Fibroblast of skin of scalp (primary cell): Measurements from ENCODE around the gene ARHGAP22.

Experiments used
- DNase-seq: peaks from one replicate; pipeline ENCODE4 v3.0.0-alpha.2; 2013

ARHGAP22 gene

DNA sequence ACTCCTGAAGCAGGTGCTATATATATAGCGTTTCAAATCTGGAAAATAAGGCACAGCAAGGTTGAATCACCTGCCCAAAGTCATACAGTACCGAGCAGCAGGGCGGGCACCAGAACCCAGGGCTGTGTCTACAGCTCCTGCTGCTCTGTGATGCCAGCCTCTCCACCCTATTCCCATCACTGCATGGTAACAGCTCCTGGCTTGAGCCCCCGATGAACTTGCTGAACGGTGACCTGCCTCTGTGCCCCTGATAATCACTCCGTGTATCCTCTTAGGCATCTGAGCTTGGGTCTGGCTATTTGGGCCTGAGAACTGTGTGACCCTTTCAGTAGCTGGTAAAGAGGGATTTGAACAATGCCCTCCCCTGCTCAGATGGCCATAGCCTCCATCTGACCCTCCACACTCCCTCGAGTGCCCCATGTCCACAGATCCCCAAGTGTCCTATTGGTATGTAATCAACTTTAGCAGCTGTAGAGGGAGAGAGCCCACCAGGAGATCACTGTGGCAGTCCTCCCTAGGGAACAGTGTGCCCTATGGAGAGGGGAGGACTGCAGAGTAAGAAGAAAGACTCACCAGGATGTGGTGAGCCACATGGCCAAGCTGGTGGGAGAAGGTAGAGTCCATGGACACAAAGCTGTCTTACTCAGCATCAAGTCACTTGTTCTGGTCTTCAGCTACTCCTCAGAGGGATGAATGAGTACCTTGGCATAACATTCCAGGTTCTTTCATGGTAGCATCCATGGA, 1.1 kb upstream of the ARHGAP22 start:
- no peak for DNase-seq

DNA sequence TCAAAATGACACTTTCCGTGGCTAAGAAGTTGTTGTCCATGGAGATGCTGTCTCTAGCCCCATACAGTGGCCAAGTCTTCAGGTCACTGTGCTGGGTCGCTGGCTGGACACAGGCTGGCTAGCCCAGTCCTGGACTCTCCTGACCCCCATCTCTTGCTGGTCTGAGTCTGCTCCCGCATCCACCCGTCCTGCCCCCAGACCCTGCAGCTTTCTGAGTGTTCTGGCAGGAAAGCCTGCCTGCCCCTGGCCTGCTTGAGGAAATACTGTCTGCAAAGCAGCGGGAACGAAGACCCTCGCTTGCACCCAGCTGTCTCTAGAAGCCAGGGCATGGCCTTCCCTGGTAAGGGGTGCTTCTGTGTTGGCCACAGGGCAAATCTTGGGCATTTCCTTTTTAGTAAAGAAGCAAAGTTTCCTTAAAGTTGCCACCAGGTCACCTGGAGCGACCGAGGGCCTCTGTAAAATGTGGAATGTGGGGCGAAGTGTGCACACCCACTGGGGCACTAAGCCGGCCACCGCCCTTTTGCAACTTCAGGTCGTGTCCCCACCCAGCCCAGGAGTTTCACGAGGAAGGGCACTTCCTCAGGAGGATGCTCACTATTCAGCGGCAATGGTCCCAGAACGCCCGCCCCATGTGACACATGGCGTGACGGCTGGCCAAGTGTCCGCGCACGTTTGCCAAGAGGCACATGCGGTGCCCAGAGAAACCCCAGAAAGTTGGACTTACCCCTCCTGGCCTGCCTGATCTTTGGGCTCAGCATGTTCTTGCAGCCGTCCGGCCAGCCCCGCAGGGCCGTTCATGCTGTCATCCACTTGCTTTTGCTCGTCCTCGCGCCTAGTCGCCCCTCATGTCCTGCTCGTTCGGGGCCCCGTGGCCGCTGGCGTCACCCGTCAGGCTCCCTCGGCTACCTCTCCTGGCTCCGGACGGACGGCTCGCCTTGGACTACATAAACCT, 558 bp downstream of the ARHGAP22 start:
- no peak for DNase-seq

DNA sequence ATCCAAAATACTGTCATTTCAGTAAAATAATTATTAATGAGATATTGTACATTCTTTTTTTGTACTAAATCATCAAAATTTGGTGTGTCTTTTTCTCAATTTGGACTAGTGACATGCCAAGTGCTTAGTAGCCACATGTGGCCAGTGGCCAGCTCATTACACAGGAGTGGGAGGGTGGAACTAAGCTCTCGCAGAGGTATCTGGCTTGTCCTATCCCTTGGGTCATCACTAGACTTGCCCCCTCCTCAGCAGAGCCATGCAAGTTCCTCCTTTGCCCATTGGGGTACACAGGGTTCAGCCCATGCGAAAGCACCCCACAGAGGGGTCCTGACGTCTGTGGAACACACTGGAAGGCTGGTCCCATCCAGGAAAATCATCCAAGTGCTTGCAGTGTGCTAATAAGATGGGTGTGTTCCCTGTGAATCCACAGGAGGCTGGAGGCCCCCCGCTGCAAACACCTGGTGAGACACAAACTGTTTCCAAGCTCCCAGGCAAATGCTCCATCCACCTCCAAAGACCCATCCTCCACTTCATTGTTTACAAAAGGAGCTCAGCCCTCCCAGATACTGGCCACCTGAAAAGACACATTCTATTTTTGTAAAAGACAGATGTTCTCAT, 1.3 kb downstream of the ARHGAP22 start:
- DNase-seq = no peak

DNA sequence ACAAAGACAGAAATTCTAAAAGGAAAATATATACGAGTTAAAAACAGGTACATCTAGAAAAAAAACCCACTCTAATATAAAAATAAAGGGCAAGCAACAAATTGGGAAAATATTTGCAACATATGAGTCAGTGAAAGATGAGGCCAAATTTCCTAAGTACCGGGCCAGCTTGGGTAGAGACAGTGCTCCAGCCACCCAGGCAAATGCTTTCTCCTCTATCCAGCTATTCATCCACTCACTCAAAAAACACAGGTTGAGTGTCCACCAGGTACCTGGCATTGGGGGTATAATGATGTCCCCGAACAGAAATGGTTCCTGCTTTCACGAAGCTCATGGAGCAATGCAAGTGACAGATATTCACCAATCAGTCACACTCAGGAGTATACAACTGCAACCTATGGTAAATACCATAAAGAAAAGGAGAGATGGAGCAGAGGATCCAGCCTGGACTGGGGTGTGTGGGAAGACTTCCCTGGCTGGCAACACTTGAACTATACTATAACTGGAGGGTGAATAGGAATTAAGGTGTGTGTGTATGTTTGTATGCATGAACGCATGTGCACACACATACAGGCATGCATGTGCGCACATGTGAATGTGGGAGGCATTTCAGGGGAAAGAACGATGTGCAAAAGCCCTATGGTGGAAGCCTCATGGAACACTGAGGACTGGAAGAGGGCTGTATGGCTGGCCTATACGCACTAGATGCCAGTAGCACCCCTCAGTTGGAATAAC, 2.3 kb downstream of the ARHGAP22 start:
- no peak for DNase-seq

DNA sequence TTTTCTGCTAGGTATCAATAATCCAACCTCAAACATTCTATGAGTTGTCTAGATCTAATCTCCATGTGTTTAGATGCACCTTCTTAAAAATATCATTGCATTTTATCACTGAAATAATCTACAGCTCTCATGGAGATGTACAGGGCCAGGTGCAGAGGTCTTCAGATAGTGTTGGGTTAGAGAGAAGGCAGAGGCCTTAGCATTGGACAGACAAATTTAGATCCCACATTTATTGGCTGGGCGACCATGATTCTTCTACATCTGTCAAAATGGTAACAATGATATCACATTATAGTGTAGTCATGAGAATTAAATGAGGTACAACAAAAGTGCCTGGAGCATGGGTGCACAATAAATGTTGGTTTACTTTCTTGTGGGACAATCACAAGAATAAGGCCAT, 3.1 kb downstream of the ARHGAP22 start:
- no peak for DNase-seq

DNA sequence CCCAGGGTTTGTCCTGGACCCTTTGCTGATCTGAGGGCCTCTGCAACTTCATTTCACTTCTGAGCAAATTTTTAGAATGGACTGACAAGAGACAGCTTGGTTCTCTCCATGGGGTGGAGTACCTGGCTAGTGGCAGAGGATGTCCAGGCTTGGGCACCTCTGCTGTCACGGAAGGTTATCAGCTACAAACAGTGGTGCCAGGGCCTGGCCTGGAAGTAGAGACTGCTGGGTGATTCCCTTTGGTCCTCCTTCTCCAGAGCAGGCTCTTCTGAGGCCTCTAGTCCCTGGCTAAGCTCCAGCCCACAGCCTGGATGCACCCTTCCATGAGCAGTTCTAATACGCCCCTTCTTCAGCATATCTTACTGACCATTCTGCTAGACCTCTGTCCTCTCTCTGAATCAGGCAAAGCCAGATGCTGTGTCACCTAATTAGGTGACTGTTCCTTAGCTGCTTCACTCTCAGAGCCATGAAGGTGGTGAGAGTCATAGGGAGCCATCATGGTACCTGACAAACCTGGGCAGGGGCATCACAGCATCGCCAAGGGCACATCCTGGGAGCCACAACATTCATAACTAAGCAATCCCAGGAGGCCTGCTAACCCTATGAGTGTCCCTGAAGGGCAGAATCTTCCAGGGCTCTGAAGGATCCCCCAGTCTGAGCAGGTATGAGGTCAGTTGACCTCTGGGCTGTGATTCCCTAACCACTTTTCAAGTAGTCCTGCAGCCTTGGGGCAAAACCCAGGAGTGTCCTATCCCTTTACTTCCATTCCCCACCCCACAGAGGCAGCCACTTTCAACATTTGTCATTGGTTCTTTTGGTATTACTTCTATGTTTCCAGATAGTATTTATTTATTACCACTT, 4.0 kb downstream of the ARHGAP22 start:
- no peak for DNase-seq

DNA sequence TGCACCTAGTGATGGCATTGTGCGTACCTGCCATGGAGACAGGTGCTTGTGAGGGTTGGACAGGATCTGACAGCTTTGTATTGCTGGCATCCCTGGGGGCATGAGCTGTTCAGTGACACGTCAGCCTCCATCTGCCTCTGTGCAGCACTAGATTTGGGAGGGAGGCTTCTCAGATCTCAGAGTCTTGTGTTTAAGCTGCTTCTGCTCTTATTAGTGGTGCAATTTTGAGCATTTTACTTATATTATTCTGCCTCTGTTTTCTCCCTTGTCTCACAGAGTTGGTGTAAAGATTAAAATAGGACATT, 5.1 kb downstream of the ARHGAP22 start:
- no peak for DNase-seq

DNA sequence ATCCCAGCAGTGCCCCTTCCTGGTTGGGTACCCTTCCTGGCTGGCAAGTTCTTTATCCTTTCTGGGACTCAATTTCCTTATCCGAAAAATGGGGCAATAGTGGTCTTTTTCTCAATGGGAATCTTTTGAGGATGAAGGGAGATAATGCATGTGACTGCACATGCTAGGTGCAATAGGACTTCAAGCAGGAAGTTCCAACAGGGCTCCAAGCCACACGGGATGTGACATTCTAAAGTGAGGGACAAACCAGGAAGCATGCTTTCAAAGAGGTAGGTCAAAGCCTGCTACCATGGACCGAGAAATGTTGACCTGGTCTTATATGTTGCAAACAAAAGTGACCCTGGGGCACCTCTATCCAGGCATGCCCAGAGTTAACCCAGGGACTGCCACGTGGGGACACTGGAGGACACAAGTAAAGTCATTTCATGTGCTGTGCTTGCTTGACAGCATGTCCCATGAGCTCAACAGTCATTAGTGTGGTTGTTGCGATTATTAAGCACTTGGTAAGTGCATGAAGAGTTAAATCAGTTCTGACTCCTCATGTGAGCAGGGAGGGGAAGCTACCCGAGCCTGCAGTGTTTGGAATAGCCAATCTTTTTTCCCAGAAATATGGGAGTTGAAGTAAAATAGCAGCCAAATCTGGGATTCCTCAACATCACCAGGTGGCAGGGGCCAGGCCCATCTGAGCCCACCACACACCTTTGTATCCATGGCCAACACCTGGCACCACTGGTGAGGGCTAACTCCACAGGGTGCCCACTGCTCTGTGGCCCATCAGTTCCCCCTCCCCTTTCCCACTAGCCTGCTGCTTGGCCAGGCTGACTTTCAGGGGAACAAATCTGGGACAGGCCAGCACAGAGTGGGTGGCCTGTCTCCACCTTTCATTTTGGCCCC, 5.7 kb downstream of the ARHGAP22 start:
- DNase-seq = no peak

DNA sequence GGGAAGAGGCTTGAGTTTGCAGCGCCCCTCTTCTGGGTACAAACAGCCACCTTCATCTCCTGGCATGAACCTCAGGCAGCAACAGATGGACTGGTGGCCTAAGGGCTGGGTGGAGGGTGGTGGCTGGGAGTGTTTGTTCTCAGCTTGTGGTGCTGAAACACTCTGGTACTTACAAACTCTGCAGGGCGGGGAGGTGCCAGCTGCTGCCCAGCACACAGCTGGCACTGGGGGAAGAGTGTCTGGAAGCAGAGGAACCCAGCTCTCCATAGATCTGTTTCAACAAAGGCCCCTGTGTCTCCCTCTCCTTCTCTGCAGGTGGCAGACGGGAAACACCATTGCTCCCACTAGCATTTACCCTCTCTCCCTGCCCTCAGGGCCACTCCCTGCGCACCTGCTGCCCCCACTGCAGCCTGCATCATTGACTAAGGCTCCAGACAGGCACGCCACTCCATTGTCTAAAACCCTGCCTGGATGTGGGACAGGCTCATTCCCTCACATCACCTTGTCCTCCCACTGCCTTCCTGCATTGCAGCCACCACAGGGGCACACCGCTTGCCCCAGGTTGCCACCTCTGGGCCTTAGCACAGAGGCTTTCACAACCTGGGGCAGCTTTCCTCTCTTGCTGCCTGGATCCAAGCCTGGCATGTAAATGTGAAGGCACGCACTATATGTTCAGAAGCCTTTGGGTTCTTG, 6.5 kb downstream of the ARHGAP22 start:
- DNase-seq = no peak

DNA sequence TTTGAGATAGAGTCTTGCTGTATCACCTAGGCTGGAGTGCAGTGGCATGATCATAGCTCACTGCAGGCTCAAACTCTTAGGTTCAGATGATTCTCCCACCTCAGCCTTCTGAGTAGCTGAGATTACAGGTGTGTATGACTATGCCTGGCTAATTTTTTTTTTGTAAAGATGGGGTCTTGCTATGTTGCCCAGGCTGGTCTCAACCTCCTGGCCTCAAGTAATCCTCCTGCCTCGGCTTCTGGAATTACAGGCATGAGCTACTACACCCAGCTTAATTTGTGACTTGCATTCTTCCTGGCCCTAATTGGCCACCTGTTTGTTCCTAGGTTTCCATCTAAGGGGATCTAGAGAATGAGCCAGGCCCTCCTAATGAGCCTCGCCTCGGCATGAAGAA, 9.3 kb downstream of the ARHGAP22 start:
- DNase-seq = no peak

DNA sequence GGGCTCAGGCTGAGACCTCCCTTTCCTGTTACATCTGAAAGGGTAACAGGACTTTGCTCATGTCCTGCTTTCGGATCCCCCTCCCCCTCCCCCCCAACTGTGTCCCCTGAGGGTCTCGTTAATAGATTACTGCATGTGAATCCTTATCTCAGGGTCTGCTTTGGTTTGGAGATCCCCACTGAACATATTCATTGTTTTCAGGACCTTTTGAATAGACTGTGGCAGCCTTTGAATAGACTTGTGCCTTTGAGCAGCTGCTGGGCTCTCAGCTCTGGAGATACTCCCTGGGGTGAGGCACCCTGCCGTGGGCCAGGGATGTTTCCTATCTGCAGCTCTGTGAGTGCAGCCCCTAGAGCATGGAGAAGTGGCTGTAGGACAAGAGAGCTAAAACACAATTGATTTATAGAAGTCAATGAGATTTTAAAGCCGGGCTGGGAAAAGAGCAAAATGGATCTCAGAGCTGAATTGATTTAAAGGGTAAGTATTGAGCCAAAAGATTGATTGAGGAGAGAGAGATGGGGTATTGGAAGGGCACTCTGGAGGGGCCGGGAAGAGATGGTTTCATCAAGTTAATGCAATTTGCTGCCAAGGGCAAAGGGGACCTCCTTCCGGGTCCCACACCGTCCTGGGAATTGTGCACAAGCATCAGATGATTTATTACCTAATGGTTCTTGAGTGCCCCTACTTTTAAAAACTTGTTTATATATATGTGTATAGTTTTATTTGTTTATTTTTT, 9.9 kb downstream of the ARHGAP22 start:
- no peak for DNase-seq

DNA sequence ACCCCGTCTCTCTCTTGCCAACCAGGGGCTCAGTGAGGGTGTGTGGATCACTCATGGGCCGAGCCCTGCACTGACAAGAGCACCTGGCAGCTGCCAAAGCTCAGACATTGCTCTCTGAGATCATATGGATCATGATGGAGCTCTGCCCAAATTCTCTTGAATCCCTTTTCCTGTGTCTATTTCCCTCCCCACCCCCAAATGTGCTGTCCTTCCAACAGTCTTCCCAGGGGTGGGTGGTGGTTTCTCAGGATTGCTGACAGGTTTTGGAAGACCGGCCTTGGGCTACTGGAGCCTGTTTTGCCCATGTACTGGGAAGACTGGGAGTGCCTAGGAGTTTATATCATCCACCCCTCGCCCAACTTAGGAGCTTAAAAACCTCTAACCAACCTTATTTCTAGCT, 10.5 kb downstream of the ARHGAP22 start:
- DNase-seq = no peak

DNA sequence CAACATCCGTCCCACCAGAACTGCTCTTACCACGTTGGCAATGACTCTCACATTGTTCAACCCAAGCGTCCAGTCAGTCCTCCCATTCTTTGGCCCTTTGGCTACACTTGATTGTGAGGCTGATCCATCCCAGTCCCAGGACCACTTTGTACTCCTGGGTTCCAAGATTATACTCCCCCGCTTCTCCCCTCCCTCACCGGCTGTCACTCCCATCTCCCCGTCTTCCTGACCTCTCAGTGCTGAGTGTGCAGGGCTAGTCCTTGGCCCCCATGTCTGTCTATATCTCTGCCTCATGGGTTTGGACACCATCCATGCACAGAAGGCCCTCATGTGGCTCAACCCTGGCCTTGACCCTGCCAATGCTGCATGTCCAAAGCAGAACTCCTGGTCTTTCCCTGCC, 12.5 kb downstream of the ARHGAP22 start:
- no peak for DNase-seq

DNA sequence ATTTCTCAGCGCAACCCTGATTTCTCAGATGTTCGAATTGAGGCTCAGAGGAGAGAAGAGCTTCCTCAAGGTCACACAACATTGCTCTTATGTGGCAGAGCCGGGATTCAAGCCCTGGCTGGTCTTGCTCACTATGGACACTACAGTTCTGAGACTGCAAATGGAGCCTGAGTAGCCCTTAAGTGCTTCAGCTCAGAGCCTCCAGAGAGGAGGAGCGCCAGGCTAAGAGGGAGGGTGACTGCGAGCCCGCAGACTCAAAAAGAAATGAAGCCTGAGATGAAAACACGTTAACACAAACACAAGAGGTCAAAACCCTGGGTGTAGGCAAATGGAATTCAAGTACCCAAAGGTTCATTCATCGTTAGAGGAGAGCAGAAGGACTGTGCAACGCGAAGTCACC, 13.9 kb downstream of the ARHGAP22 start:
- DNase-seq = no peak

DNA sequence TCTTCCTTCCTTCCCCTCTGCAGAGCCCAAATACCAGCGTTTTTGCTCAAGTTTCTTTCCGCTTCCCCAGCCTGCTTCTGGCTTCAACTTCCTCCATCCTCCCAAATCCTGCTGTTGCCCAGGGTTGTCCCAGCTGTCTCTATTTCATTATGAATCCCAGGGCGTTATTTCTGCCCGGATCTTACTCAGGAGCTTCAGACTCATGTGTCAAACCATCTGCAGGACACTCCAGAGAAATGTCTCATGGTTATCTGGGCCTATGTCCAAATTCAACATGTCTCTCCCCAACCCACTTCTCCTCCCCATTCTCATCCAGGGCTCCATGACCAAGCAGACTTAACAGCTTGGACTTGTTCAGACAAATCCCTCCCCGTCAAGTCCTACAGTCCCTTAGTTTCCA, 15.6 kb downstream of the ARHGAP22 start:
- DNase-seq = peak; percentile 89

DNA sequence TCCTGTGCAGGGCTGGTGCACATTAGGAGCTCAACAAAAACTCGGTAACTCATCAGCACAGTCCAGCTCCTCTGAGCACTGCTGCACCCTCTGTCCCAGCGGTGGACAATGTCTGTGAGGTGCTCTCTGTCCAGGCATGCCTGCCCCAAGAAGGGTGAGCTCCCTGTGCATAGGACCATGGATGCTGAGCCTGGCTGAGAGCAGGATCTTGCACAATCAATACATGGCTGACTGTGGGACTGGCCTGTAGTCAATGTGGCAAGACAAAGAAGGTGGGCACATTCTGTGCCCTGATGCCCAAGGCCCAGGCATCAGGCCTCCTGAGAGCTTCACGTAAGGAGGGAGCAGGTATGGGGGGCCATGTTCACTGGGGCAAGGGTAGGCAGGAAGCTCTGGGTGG, 17.1 kb downstream of the ARHGAP22 start:
- DNase-seq = no peak

DNA sequence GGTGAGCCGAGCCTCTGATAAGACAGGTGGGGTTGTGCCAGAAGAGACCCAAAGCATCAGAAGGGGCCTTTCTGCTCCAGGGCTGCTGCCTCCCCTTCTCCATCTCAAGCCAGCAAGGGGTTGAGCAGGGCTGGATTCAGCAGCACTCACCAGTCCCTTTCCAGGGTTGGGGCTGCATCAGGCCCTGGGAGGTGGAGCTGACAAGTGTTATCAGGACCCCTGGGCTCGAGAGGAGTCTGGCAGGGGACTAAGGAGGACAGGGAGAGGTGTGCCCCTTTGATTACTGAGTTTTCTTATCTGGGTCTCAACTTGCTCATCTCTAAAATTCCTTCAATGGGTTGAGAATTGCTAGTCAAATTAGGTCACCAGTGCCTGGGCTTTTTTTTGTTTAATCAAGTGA, 17.8 kb downstream of the ARHGAP22 start:
- no peak for DNase-seq

DNA sequence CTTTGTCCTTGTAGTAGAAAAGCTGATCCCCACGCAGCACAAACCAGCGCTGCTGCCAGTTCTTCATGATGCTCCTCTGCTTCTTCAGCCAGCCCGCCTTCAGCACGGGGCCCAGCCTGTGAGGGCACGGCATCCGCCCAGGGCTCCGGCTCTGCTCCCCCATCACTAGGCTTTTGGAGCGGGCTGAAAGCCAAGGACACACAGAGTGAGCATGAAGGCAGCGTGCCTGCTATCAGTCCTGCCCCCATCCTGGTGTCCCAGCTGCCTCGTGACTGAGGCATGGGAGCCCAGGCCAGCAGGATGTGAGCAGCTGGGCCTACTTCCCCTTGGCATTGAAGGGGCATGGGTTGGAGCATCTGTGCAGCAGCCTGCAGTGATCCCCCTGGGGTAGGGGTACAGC, 21.9 kb downstream of the ARHGAP22 start:
- DNase-seq = no peak

DNA sequence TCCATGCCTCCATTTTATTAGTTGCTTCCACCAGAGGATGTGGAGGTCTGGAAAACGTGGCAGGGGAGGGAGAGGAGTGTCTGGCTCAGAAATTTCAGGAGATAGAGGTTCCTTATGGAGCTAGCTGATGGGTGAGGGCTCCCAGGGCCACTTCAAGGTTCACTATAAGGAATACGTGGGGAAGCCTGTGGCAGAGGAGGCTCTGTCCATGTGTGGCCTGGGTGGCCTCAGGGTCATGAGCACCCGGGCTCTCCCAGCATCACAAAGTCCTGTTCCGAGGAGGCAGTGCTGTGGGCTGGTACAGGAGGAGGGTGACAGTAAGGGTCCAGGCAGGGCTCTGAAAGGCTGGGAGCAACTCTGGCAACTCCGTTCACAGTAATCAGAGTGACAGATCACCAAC, 24.6 kb downstream of the ARHGAP22 start:
- DNase-seq = no peak
